IMR-90 (cell line): ENCODE measurements around the gene ST7. TPM values are rescaled to one million over a fixed set of nuclear protein-coding genes. Genes with fewer than 3 reads are reported as not detected.
A peak's percentile ranks its signal among the peaks of the same experiment; 100 is the strongest.

Experiments used
- ATAC-seq: fragments of 200-7000 bp; cut with Tn5 transposase; 2 replicates; pipeline ENCODE4 v1.9.1; 2020; ENCODE audit warnings: low read depth, mild to moderate bottlenecking, moderate library complexity
- BruUV-seq: library from RNA; stranded (reverse); fragments of 400-500 nt; replicated peaks from 2 replicates; lab custom pipeline; 2021; lab: Mats Ljungman, UMichigan
- CTCF ChIA-PET: fragments of 300-600 bp; formaldehyde crosslinking; extraction: SDS; loops from one replicate; lab custom pipeline; 2021; ENCODE audit warnings: antibody characterized with exemption; lab: Yijun Ruan, JAX
- POLR2A ChIA-PET: fragments of 300-600 bp; sonication (Branson Sonifier 250); formaldehyde crosslinking; loops from one replicate; lab custom pipeline; 2022; ENCODE audit warnings: antibody characterized with exemption; ENCODE audit not compliant: unreplicated experiment; lab: Charles Lee
- DNase-seq: peaks from one replicate; pipeline ENCODE4 v3.0.0; 2013
- H2AFZ ChIP-seq: replicated peaks from 2 replicates; pipeline ENCODE3; 2013; ENCODE audit warnings: low read length, mild to moderate bottlenecking; ENCODE audit not compliant: poor library complexity
- H2AK5ac ChIP-seq: 2 replicates; pipeline ENCODE4 v1.6.1; 2013; ENCODE audit warnings: low read depth, low read length, inconsistent platforms
- H2AK9ac ChIP-seq: replicated peaks from 2 replicates; pipeline ENCODE3; 2013; ENCODE audit warnings: mild to moderate bottlenecking, low read depth, low read length, moderate library complexity; ENCODE audit not compliant: poor library complexity
- H2BK120ac ChIP-seq: 2 replicates; pipeline ENCODE4 v1.6.1; 2013; ENCODE audit warnings: low read depth, low read length, inconsistent platforms
- H2BK15ac ChIP-seq: 3 replicates; pipeline ENCODE4 v1.6.1; 2013; ENCODE audit warnings: low read depth, low read length, inconsistent platforms
- H2BK20ac ChIP-seq: 2 replicates; pipeline ENCODE4 v1.6.1; 2013; ENCODE audit warnings: low read depth, mild to moderate bottlenecking, inconsistent platforms, low read length, moderate library complexity
- H2BK5ac ChIP-seq: 2 replicates; pipeline ENCODE4 v1.6.1; 2013; ENCODE audit warnings: mild to moderate bottlenecking, low read depth, low read length, inconsistent platforms; ENCODE audit not compliant: poor library complexity, severe bottlenecking
- H3K14ac ChIP-seq: replicated peaks from 2 replicates; pipeline ENCODE4 v1.6.1; 2013; ENCODE audit warnings: low read depth, low read length, inconsistent platforms
- H3K18ac ChIP-seq: 2 replicates; pipeline ENCODE4 v1.6.1; 2013; ENCODE audit warnings: low read depth, low read length, control low read depth
- H3K23ac ChIP-seq: 2 replicates; pipeline ENCODE4 v1.6.1; 2013; ENCODE audit warnings: low read depth, low read length, inconsistent platforms
- H3K27ac ChIP-seq: 2 replicates; pipeline ENCODE4 v1.5.1; 2013; ENCODE audit warnings: mild to moderate bottlenecking, control low read depth, low read length; ENCODE audit not compliant: insufficient read depth
- H3K27me3 ChIP-seq: 2 replicates; pipeline ENCODE4 v1.6.1; 2013; ENCODE audit warnings: low read length; ENCODE audit not compliant: control insufficient read depth, insufficient read depth
- H3K36me3 ChIP-seq: 2 replicates; pipeline ENCODE4 v1.6.1; 2013; ENCODE audit warnings: low read length, mixed read lengths; ENCODE audit not compliant: control insufficient read depth, insufficient read depth
- H3K4ac ChIP-seq: 2 replicates; pipeline ENCODE4 v1.6.1; 2013; ENCODE audit warnings: low read depth, low read length, inconsistent platforms
- H3K4me1 ChIP-seq: 2 replicates; pipeline ENCODE4 v1.6.1; 2013; ENCODE audit warnings: low read length, mixed read lengths; ENCODE audit not compliant: control insufficient read depth, insufficient read depth
- H3K4me2 ChIP-seq: 2 replicates; pipeline ENCODE4 v1.6.1; 2013; ENCODE audit warnings: low read depth, mild to moderate bottlenecking, control low read depth, low read length, moderate library complexity
- H3K4me3 ChIP-seq: 2 replicates; pipeline ENCODE4 v1.5.1; 2013; ENCODE audit warnings: low read depth, mild to moderate bottlenecking, control low read depth, low read length, moderate library complexity; ENCODE audit not compliant: insufficient read depth
- H3K56ac ChIP-seq: 2 replicates; pipeline ENCODE4 v1.6.1; 2013; ENCODE audit warnings: low read length, inconsistent platforms; ENCODE audit not compliant: insufficient read depth; ENCODE audit errors: extremely low read depth
- H3K79me1 ChIP-seq, 2 experiments: 2 replicates each; pipeline ENCODE4 v1.6.1; 2013; ENCODE audit warnings: low read length in 2 of 2, inconsistent platforms in 1 of 2, low read depth in 1 of 2
- H3K9ac ChIP-seq: 2 replicates; pipeline ENCODE4 v1.6.1; 2013; ENCODE audit warnings: low read depth, low read length, control low read depth
- H3K9me1 ChIP-seq: 2 replicates; pipeline ENCODE4 v1.6.1; 2013; ENCODE audit warnings: low read length, inconsistent platforms; ENCODE audit not compliant: insufficient read depth
- H3K9me3 ChIP-seq: 2 replicates; pipeline ENCODE4 v1.6.1; 2013; ENCODE audit warnings: low read length; ENCODE audit not compliant: control insufficient read depth, insufficient read depth
- H4K20me1 ChIP-seq: 2 replicates; pipeline ENCODE4 v1.6.1; 2013; ENCODE audit warnings: low read length, inconsistent platforms; ENCODE audit not compliant: insufficient read depth
- H4K5ac ChIP-seq: 2 replicates; pipeline ENCODE4 v1.6.1; 2013; ENCODE audit warnings: mild to moderate bottlenecking, low read depth, low read length, control low read depth
- H4K8ac ChIP-seq, 2 experiments: 2 replicates each; pipeline ENCODE4 v1.6.1; 2013; ENCODE audit warnings: low read depth in 2 of 2, low read length in 2 of 2, control low read depth in 1 of 2, inconsistent platforms in 1 of 2
- H4K91ac ChIP-seq: 2 replicates; pipeline ENCODE4 v1.6.1; 2013; ENCODE audit warnings: low read depth, low read length, inconsistent platforms; ENCODE audit not compliant: insufficient read depth
- BHLHE40 ChIP-seq: fragments of 150-350 bp; IDR thresholded peaks from 2 replicates; pipeline ENCODE4 v1.6.1; 2016; ENCODE audit warnings: mild to moderate bottlenecking, low read depth, low read length
- CEBPB ChIP-seq: IDR thresholded peaks from 2 replicates; pipeline ENCODE4 v1.6.1; 2012; ENCODE audit warnings: low read depth, low read length, improper control_type of control experiment
- CHD1 ChIP-seq: IDR thresholded peaks from 2 replicates; pipeline ENCODE4 v1.6.1; 2012; ENCODE audit warnings: low read depth, low read length, improper control_type of control experiment
- ELK1 ChIP-seq: fragments of 150-350 bp; IDR thresholded peaks from 2 replicates; pipeline ENCODE4 v1.6.1; 2016; ENCODE audit warnings: low read depth, mild to moderate bottlenecking, low read length, moderate library complexity, borderline replicate concordance
- FOS ChIP-seq: fragments of 150-350 bp; IDR thresholded peaks from 2 replicates; pipeline ENCODE4 v1.6.1; 2016; ENCODE audit warnings: low read depth, low read length
- MAFK ChIP-seq: IDR thresholded peaks from 2 replicates; pipeline ENCODE4 v1.6.1; 2012; ENCODE audit warnings: low read depth, low read length, improper control_type of control experiment
- MAZ ChIP-seq: IDR thresholded peaks from 2 replicates; pipeline ENCODE4 v1.6.1; 2012; ENCODE audit warnings: low read depth, mild to moderate bottlenecking, low read length, improper control_type of control experiment, moderate library complexity, borderline replicate concordance
- MXI1 ChIP-seq: IDR thresholded peaks from 2 replicates; pipeline ENCODE4 v1.6.1; 2012; ENCODE audit warnings: low read depth, mild to moderate bottlenecking, low read length, moderate library complexity, borderline replicate concordance
- NFE2L2 ChIP-seq: fragments of 150-350 bp; IDR thresholded peaks from 2 replicates; pipeline ENCODE4 v1.6.1; 2016; ENCODE audit warnings: low read depth, mild to moderate bottlenecking, low read length
- POLR2A ChIP-seq: IDR thresholded peaks from 2 replicates; pipeline ENCODE4 v1.6.1; 2012; ENCODE audit warnings: mild to moderate bottlenecking, low read depth, low read length
- RAD21 ChIP-seq: IDR thresholded peaks from 2 replicates; pipeline ENCODE4 v1.6.1; 2012; ENCODE audit warnings: low read length, improper control_type of control experiment
- RCOR1 ChIP-seq: IDR thresholded peaks from 2 replicates; pipeline ENCODE4 v1.6.1; 2012; ENCODE audit warnings: mild to moderate bottlenecking, low read length, improper control_type of control experiment; ENCODE audit not compliant: insufficient replicate concordance
- RFX5 ChIP-seq: IDR thresholded peaks from 2 replicates; pipeline ENCODE4 v1.8.0; 2012; ENCODE audit warnings: low read depth, mild to moderate bottlenecking, low read length, moderate library complexity
- SMC3 ChIP-seq: fragments of 150-350 bp; IDR thresholded peaks from 2 replicates; pipeline ENCODE4 v1.6.1; 2016; ENCODE audit warnings: low read depth, mild to moderate bottlenecking, antibody characterized with exemption, low read length, moderate library complexity
- WGBS, 2 experiments: methylation state at CpG; one replicate each; pipeline versions ENCODE4 v1.1.5 to v1.1.7; 2013; ENCODE audit warnings: missing lambda C conversion rate in 2 of 2; ENCODE audit not compliant: insufficient read length in 1 of 2; ENCODE audit errors: extremely low coverage in 2 of 2; 5-methylcytosine and 5-hydroxymethylcytosine counted together
- dilution Hi-C: fragments of 300-500 bp; cut with HindIII; formaldehyde crosslinking; loops from one replicate; pipeline ENCODE4 v1.14.3; 2018; ENCODE audit warnings: low sequenced_read_pairs; ENCODE audit not compliant: unreplicated experiment
- in situ Hi-C: fragments of 300-500 bp; cut with MboI; formaldehyde crosslinking; loops from 3 replicates; pipeline ENCODE4 v1.14.3; 2019; ENCODE audit warnings: low sequenced_read_pairs, inconsistent platforms, mixed read lengths
- intact Hi-C: fragments of 100-400 bp; cut with micrococcal nuclease; formaldehyde crosslinking; loops from 2 replicates; pipeline ENCODE4 v1.10.0; 2022
- polyA plus RNA-seq, 3 experiments: library from polyadenylated mRNA; depleted of rRNA; stranded (reverse); fragments of >200 nt; gene quantifications; 2 replicates each; pipeline ENCODE4 v1.2.3, GENCODE V29; 2012; ENCODE audit warnings: low replicate concordance in 1 of 3
- total RNA-seq: library from RNA; depleted of rRNA; stranded (reverse); fragments of >200 nt; gene quantifications from 2 replicates; pipeline ENCODE4 v1.2.3, GENCODE V29; 2012
- TF ChIP-seq, protein P1 (sequence below): fragments of 150-350 bp; IDR thresholded peaks from 2 replicates; pipeline ENCODE4 v1.6.1; 2017; ENCODE audit warnings: mild to moderate bottlenecking, antibody characterized with exemption, low read length, low read depth

ST7 gene
- total and polyA plus RNA-seq, 2 of the 4 experiments (the other 2 are of a cell fraction) = 18.6 to 26.0 TPM

GRCh38 chr7:117212969-117213877 lies 259.9 kb downstream of the ST7 start:
- H3K23ac ChIP-seq = peak overlapping the region; percentile 7; the same call in 1 of the 2 replicates
- H2BK120ac ChIP-seq = peak overlapping the region; percentile 63
- peak overlapping the region in 1 of 2 experiments; percentile 49; a peak in 1 of 4 replicates for H4K8ac ChIP-seq
- peak overlapping the region; percentile 6; the same call in 1 of the 3 replicates for H2BK15ac ChIP-seq
- peak overlapping the region; percentile 57; the same call in 1 of the 2 replicates for H2BK20ac ChIP-seq
- peak; percentile 84 for ATAC-seq
- intact Hi-C loops (loop anchor here (1.0 to 5.0 kb wide), 5 partner anchors 76 to 502 kb away; no protein-coding TSS in a partner anchor), in situ Hi-C loops (loop anchor here (5.0 kb wide), 1 partner anchor 169 kb away; no protein-coding TSS in a partner anchor), dilution Hi-C loops (no loop called here)
- H3K9ac ChIP-seq = no peak overlapping the region
- 20% methylated on average over 1 of the region's 5 CpGs; no CpG with 5 or more reads in 1 of the 2 experiments for WGBS, 2 experiments
- peak overlapping the region; percentile 79; the same call in 1 of the 2 replicates for H3K18ac ChIP-seq
- no peaks in the 10 kb centered on the region for H3K27me3 ChIP-seq
- peak; percentile 75 for DNase-seq
- peak overlapping the region; percentile 63 for H2BK5ac ChIP-seq
- H3K4me2 ChIP-seq = no peak overlapping the region; the same call in 1 of the 2 replicates
- H3K27ac ChIP-seq = peak overlapping the region; percentile 60; the same call in 1 of the 2 replicates
- H4K91ac ChIP-seq = peak overlapping the region; percentile 49; the same call in 1 of the 2 replicates
- H3K56ac ChIP-seq = no peak overlapping the region
- no peaks in the 10 kb centered on the region for H4K20me1 ChIP-seq
- CTCF ChIA-PET = interaction anchor here (0.5 to 1.4 kb wide), 16 partner anchors 8 to 292 kb away, joined by 3 to 4 read pairs (median 3); no protein-coding TSS in a partner anchor
- no peaks in the 10 kb centered on the region for H3K9me3 ChIP-seq
- H3K4me1 ChIP-seq = peaks cover 5% of the 10 kb centered on the region
- H3K9me1 ChIP-seq = no peaks in the 10 kb centered on the region; the same call in 1 of the 2 replicates
- H2AK5ac ChIP-seq = no peak overlapping the region
- no peak overlapping the region for H3K14ac ChIP-seq
- no peak overlapping the region for H3K4me3 ChIP-seq
- BruUV-seq = no TSS peak
- H2AK9ac ChIP-seq = no peak overlapping the region
- no peak overlapping the region for H2AFZ ChIP-seq
- peak overlapping the region; percentile 34; the same call in 1 of the 2 replicates for H3K4ac ChIP-seq
- H4K5ac ChIP-seq = peak overlapping the region; percentile 64; the same call in 1 of the 2 replicates
- no peaks in the 10 kb centered on the region for H3K79me1 ChIP-seq
- POLR2A ChIA-PET = interaction anchor here (0.6 to 0.8 kb wide), 4 partner anchors 17 to 692 kb away, joined by 3 to 5 read pairs (median 4); no protein-coding TSS in a partner anchor
- peaks cover 6% of the 10 kb centered on the region for H3K36me3 ChIP-seq
- TF ChIP-seq, protein P1, sequence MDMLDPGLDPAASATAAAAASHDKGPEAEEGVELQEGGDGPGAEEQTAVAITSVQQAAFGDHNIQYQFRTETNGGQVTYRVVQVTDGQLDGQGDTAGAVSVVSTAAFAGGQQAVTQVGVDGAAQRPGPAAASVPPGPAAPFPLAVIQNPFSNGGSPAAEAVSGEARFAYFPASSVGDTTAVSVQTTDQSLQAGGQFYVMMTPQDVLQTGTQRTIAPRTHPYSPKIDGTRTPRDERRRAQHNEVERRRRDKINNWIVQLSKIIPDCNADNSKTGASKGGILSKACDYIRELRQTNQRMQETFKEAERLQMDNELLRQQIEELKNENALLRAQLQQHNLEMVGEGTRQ = no peak
- TF ChIP-seq CEBPB = peak; percentile 69
- TF ChIP-seq SMC3 = peak; percentile 88
- no peak for TF ChIP-seq BHLHE40
- TF ChIP-seq RFX5 = no peak
- TF ChIP-seq FOS = no peak
- no peak for TF ChIP-seq NFE2L2
- no peak for TF ChIP-seq MXI1
- TF ChIP-seq POLR2A = no peak
- no peak for TF ChIP-seq MAFK
- TF ChIP-seq RAD21 = peak; percentile 88
- TF ChIP-seq MAZ = no peak
- no peak for TF ChIP-seq CHD1
- no peak for TF ChIP-seq RCOR1
- no peak for TF ChIP-seq ELK1
